HL-60 (cell line): ENCODE data around the gene QRICH2.
"Not testable (repeated sequence)": the region's sequence is repeated elsewhere in the genome, so short reads cannot be mapped to it uniquely, and the experiment has no call there.

Experiments
- DNase-seq, 2 experiments: peaks; one replicate each; pipeline ENCODE4 v3.0.0-alpha.2; 2010 to 2020; ENCODE audit warnings: low read depth in 1 of 2, low spot score in 1 of 2
- H3K27ac ChIP-seq: fragments of 250-450 bp; sonication (Bioruptor Pico); replicated peaks from 2 replicates; pipeline ENCODE4 v1.5.1; 2020; ENCODE audit warnings: mild to moderate bottlenecking, moderate library complexity
- H3K27me3 ChIP-seq: fragments of 250-450 bp; sonication (Bioruptor Pico); 2 replicates; pipeline ENCODE4 v1.5.1; 2021; ENCODE audit warnings: mild to moderate bottlenecking, moderate library complexity; ENCODE audit not compliant: insufficient read depth, poor library complexity, severe bottlenecking
- H3K4me3 ChIP-seq: replicated peaks from 2 replicates; pipeline ENCODE4 v1.5.1; 2011; ENCODE audit warnings: mild to moderate bottlenecking, control low read depth, low read length; ENCODE audit not compliant: insufficient read depth
- CTCF ChIP-seq: IDR thresholded peaks from one replicate; pipeline ENCODE4 v1.5.1; 2011; ENCODE audit warnings: low read length, control low read depth, inconsistent platforms; ENCODE audit not compliant: insufficient read depth
- GABPA ChIP-seq: IDR thresholded peaks from 2 replicates; pipeline ENCODE4 v1.6.1; 2012; ENCODE audit warnings: low read depth
- POLR2AphosphoS5 ChIP-seq: IDR thresholded peaks from 2 replicates; pipeline ENCODE4 v1.6.1; 2012; ENCODE audit warnings: low read depth
- REST ChIP-seq: IDR thresholded peaks from 2 replicates; pipeline ENCODE4 v1.6.1; 2012; ENCODE audit warnings: low read depth; ENCODE audit not compliant: insufficient replicate concordance
- SPI1 ChIP-seq: IDR thresholded peaks from 2 replicates; pipeline ENCODE4 v1.6.1; 2012; ENCODE audit warnings: low read depth, mild to moderate bottlenecking, borderline replicate concordance

The QRICH2 gene

GRCh38 chr17:76260220-76260619, 47.9 kb downstream of the QRICH2 start:
- no peak for DNase-seq
- TF ChIP-seq CTCF (no peak), REST (no peak)
- H3K27me3 ChIP-seq, result no peaks in the 10 kb centered on the region
- H3K27ac ChIP-seq, result peak overlapping the region; percentile 13; the same call in 1 of the 2 replicates
- H3K4me3 ChIP-seq, result no peak overlapping the region

GRCh38 chr17:76256430-76257050, 51.5 kb downstream of the QRICH2 start:
- not testable (repeated sequence) for DNase-seq, H3K27me3 ChIP-seq, H3K27ac ChIP-seq, H3K4me3 ChIP-seq

GRCh38 chr17:76255801-76256429, 52.2 kb downstream of the QRICH2 start:
- no peak for TF ChIP-seq GABPA
- no peak for TF ChIP-seq SPI1
- no peak for TF ChIP-seq CTCF
- no peak for TF ChIP-seq REST
- TF ChIP-seq POLR2AphosphoS5, result no peak
- Histone ChIP-seq H3K27me3 (no peaks in the 10 kb centered on the region), H3K4me3 (no peak overlapping the region), H3K27ac (no peak overlapping the region)
- no peak for DNase-seq

- no peak for DNase-seq
- H3K27ac ChIP-seq, result no peak overlapping the region
- H3K27me3 ChIP-seq, result no peaks in the 10 kb centered on the region
- H3K4me3 ChIP-seq, result no peak overlapping the region
- no peak for TF ChIP-seq CTCF
- TF ChIP-seq POLR2AphosphoS5, result no peak
These were observed 53.8 kb downstream of the QRICH2 start for GRCh38 chr17:76254275-76254674.
